Measurements from ENCODE around the gene SCN11A.
"Not testable (repeated sequence)": the region's sequence is repeated elsewhere in the genome, so short reads cannot be mapped to it uniquely, and the experiment has no call there.

Gene SCN11A

GRCh38 chr3:39065197-39065596 lies 13.5 kb upstream of the SCN11A start:
- 58% methylated on average over 1 of the region's 1 CpG for WGBS
- Histone ChIP-seq H3K36me3 (ENCODE audit: insufficient read depth, low read length) (peaks cover 47% of the 10 kb centered on the region), H3K4me1 (ENCODE audit: insufficient read depth, low read length) (0 out of 2 replicates have a peak, but pooled peaks cover 2% of the 10 kb centered on the region), H3K27me3 (ENCODE audit: insufficient read depth, low read length) (no peaks in the 10 kb centered on the region), H3K9me3 (ENCODE audit: insufficient read depth, low read depth, low read length) (no peaks in the 10 kb centered on the region), H3K4me3 (ENCODE audit: low read length) (no peak overlapping the region), H3K9ac (ENCODE audit: low read depth, low read length) (no peak overlapping the region), H3K27ac (ENCODE audit: low read depth, low read length) (no peak overlapping the region)

GRCh38 chr3:39064646-39065045 lies 12.9 kb upstream of the SCN11A start:
- H3K27me3 ChIP-seq (ENCODE audit: insufficient read depth, low read length): no peaks in the 10 kb centered on the region
- no peak overlapping the region for H3K9ac ChIP-seq (ENCODE audit: low read depth, low read length)
- 100% methylated on average over 1 of the region's 1 CpG for WGBS
- H3K9me3 ChIP-seq (ENCODE audit: insufficient read depth, low read depth, low read length): no peaks in the 10 kb centered on the region
- H3K27ac ChIP-seq (ENCODE audit: low read depth, low read length): no peak overlapping the region
- H3K4me1 ChIP-seq (ENCODE audit: insufficient read depth, low read length): 0 out of 2 replicates have a peak, but pooled peaks cover 2% of the 10 kb centered on the region
- no peak overlapping the region for H3K4me3 ChIP-seq (ENCODE audit: low read length)
- peaks cover 42% of the 10 kb centered on the region for H3K36me3 ChIP-seq (ENCODE audit: insufficient read depth, low read length)

GRCh38 chr3:39063143-39063542 lies 11.4 kb upstream of the SCN11A start:
- no peak overlapping the region for H3K9ac ChIP-seq (ENCODE audit: low read depth, low read length)
- peaks cover 6% of the 10 kb centered on the region; the same call in 1 of the 2 replicates for H3K4me1 ChIP-seq (ENCODE audit: insufficient read depth, low read length)
- H3K36me3 ChIP-seq (ENCODE audit: insufficient read depth, low read length): peaks cover 27% of the 10 kb centered on the region
- H3K27me3 ChIP-seq (ENCODE audit: insufficient read depth, low read length): no peaks in the 10 kb centered on the region
- no peak overlapping the region for H3K27ac ChIP-seq (ENCODE audit: low read depth, low read length)
- 96% methylated on average over 3 of the region's 3 CpGs for WGBS
- no peaks in the 10 kb centered on the region for H3K9me3 ChIP-seq (ENCODE audit: insufficient read depth, low read depth, low read length)
- no peak overlapping the region for H3K4me3 ChIP-seq (ENCODE audit: low read length)

GRCh38 chr3:39062180-39062579 lies 10.4 kb upstream of the SCN11A start:
- Histone ChIP-seq H3K9ac (ENCODE audit: low read depth, low read length) (no peak overlapping the region), H3K27me3 (ENCODE audit: insufficient read depth, low read length) (no peaks in the 10 kb centered on the region), H3K9me3 (ENCODE audit: insufficient read depth, low read depth, low read length) (no peaks in the 10 kb centered on the region), H3K4me1 (ENCODE audit: insufficient read depth, low read length) (peaks cover 6% of the 10 kb centered on the region; the same call in 1 of the 2 replicates), H3K4me3 (ENCODE audit: low read length) (no peak overlapping the region), H3K27ac (ENCODE audit: low read depth, low read length) (no peak overlapping the region), H3K36me3 (ENCODE audit: insufficient read depth, low read length) (peaks cover 17% of the 10 kb centered on the region)
- 88% methylated on average over 1 of the region's 1 CpG for WGBS

- not testable (repeated sequence) for H3K27me3 ChIP-seq (ENCODE audit: insufficient read depth, low read length); H3K4me1 ChIP-seq (ENCODE audit: insufficient read depth, low read length); H3K36me3 ChIP-seq (ENCODE audit: insufficient read depth, low read length); H3K9ac ChIP-seq (ENCODE audit: low read depth, low read length); H3K4me3 ChIP-seq (ENCODE audit: low read length); H3K9me3 ChIP-seq (ENCODE audit: insufficient read depth, low read depth, low read length); H3K27ac ChIP-seq (ENCODE audit: low read depth, low read length)
- 96% methylated on average over 1 of the region's 2 CpGs for WGBS
These were observed 9.5 kb upstream of the SCN11A start for GRCh38 chr3:39061228-39061627.

GRCh38 chr3:39056151-39056550 lies 4.4 kb upstream of the SCN11A start:
- Histone ChIP-seq H3K9me3 (ENCODE audit: insufficient read depth, low read depth, low read length) (no peaks in the 10 kb centered on the region), H3K4me1 (ENCODE audit: insufficient read depth, low read length) (peaks cover 3% of the 10 kb centered on the region; the same call in 1 of the 2 replicates), H3K36me3 (ENCODE audit: insufficient read depth, low read length) (no peaks in the 10 kb centered on the region), H3K27me3 (ENCODE audit: insufficient read depth, low read length) (no peaks in the 10 kb centered on the region), H3K27ac (ENCODE audit: low read depth, low read length) (no peak overlapping the region), H3K9ac (ENCODE audit: low read depth, low read length) (no peak overlapping the region), H3K4me3 (ENCODE audit: low read length) (no peak overlapping the region)
- WGBS: 100% methylated on average over 1 of the region's 3 CpGs

GRCh38 chr3:39053696-39054095 lies 2.0 kb upstream of the SCN11A start:
- Histone ChIP-seq H3K4me1 (ENCODE audit: insufficient read depth, low read length) (no peaks in the 10 kb centered on the region), H3K27me3 (ENCODE audit: insufficient read depth, low read length) (no peaks in the 10 kb centered on the region), H3K9me3 (ENCODE audit: insufficient read depth, low read depth, low read length) (no peaks in the 10 kb centered on the region), H3K9ac (ENCODE audit: low read depth, low read length) (no peak overlapping the region), H3K4me3 (ENCODE audit: low read length) (no peak overlapping the region), H3K36me3 (ENCODE audit: insufficient read depth, low read length) (no peaks in the 10 kb centered on the region), H3K27ac (ENCODE audit: low read depth, low read length) (no peak overlapping the region)
- WGBS: 87% methylated on average over 2 of the region's 2 CpGs

GRCh38 chr3:39052583-39052982 lies 839 bp upstream of the SCN11A start:
- Histone ChIP-seq H3K36me3 (ENCODE audit: insufficient read depth, low read length) (no peaks in the 10 kb centered on the region), H3K4me3 (ENCODE audit: low read length) (peak overlapping the region; percentile 66), H3K9ac (ENCODE audit: low read depth, low read length) (peak overlapping the region; percentile 79), H3K9me3 (ENCODE audit: insufficient read depth, low read depth, low read length) (no peaks in the 10 kb centered on the region), H3K27me3 (ENCODE audit: insufficient read depth, low read length) (no peaks in the 10 kb centered on the region), H3K27ac (ENCODE audit: low read depth, low read length) (peak overlapping the region; percentile 98), H3K4me1 (ENCODE audit: insufficient read depth, low read length) (no peaks in the 10 kb centered on the region)
- 3% methylated on average over 8 of the region's 11 CpGs for WGBS

GRCh38 chr3:39050029-39050428 lies 1.7 kb downstream of the SCN11A start:
- no peak overlapping the region for H3K27ac ChIP-seq (ENCODE audit: low read depth, low read length)
- no peaks in the 10 kb centered on the region for H3K36me3 ChIP-seq (ENCODE audit: insufficient read depth, low read length)

GRCh38 chr3:39038165-39038564 lies 13.6 kb downstream of the SCN11A start:
- H3K4me3 ChIP-seq (ENCODE audit: low read length): no peak overlapping the region
- H3K9me3 ChIP-seq (ENCODE audit: insufficient read depth, low read depth, low read length): peaks cover 7% of the 10 kb centered on the region; the same call in 1 of the 2 replicates
- no peaks in the 10 kb centered on the region for H3K4me1 ChIP-seq (ENCODE audit: insufficient read depth, low read length)
- H3K9ac ChIP-seq (ENCODE audit: low read depth, low read length): no peak overlapping the region
- no peaks in the 10 kb centered on the region for H3K27me3 ChIP-seq (ENCODE audit: insufficient read depth, low read length)
- H3K36me3 ChIP-seq (ENCODE audit: insufficient read depth, low read length): no peaks in the 10 kb centered on the region
- no peak overlapping the region for H3K27ac ChIP-seq (ENCODE audit: low read depth, low read length)

More at GRCh38 chr3:39050029-39050428, 1.7 kb downstream of the SCN11A start:
- Histone ChIP-seq H3K9me3 (ENCODE audit: insufficient read depth, low read depth, low read length) (no peaks in the 10 kb centered on the region), H3K27me3 (ENCODE audit: insufficient read depth, low read length) (no peaks in the 10 kb centered on the region), H3K4me1 (ENCODE audit: insufficient read depth, low read length) (no peaks in the 10 kb centered on the region), H3K4me3 (ENCODE audit: low read length) (no peak overlapping the region), H3K9ac (ENCODE audit: low read depth, low read length) (no peak overlapping the region)

- H3K27ac ChIP-seq (ENCODE audit: low read depth, low read length): no peak overlapping the region
- no peak overlapping the region for H3K4me3 ChIP-seq (ENCODE audit: low read length)
- H3K9me3 ChIP-seq (ENCODE audit: insufficient read depth, low read depth, low read length): peaks cover 4% of the 10 kb centered on the region; the same call in 1 of the 2 replicates
- no peaks in the 10 kb centered on the region for H3K4me1 ChIP-seq (ENCODE audit: insufficient read depth, low read length)
- no peaks in the 10 kb centered on the region for H3K36me3 ChIP-seq (ENCODE audit: insufficient read depth, low read length)
- no peak overlapping the region for H3K9ac ChIP-seq (ENCODE audit: low read depth, low read length)
- WGBS: 92% methylated on average over 1 of the region's 1 CpG
- no peaks in the 10 kb centered on the region for H3K27me3 ChIP-seq (ENCODE audit: insufficient read depth, low read length)
These were observed 22.2 kb downstream of the SCN11A start for GRCh38 chr3:39029556-39029955.

- 91% methylated on average over 3 of the region's 3 CpGs for WGBS
- Histone ChIP-seq H3K9ac (ENCODE audit: low read depth, low read length) (no peak overlapping the region), H3K4me1 (ENCODE audit: insufficient read depth, low read length) (no peaks in the 10 kb centered on the region), H3K27me3 (ENCODE audit: insufficient read depth, low read length) (no peaks in the 10 kb centered on the region), H3K4me3 (ENCODE audit: low read length) (no peak overlapping the region), H3K36me3 (ENCODE audit: insufficient read depth, low read length) (no peaks in the 10 kb centered on the region), H3K9me3 (ENCODE audit: insufficient read depth, low read depth, low read length) (no peaks in the 10 kb centered on the region), H3K27ac (ENCODE audit: low read depth, low read length) (no peak overlapping the region)
These were observed 23.2 kb downstream of the SCN11A start for GRCh38 chr3:39028546-39028945.
